NB4 (cell line): ENCODE data around the gene C12orf75.

Experiments
- TF ChIP-seq, protein P1 (sequence below): IDR thresholded peaks from one replicate; pipeline ENCODE4 v1.5.1; 2012; ENCODE audit warnings: low read depth, low read length
- TF ChIP-seq, protein P2 (sequence below): IDR thresholded peaks from 2 replicates; pipeline ENCODE4 v1.6.1; 2011; ENCODE audit warnings: low read depth, low read length

GRCh38 chr12:105396024-105396423 is 65.5 kb downstream of the C12orf75 start:
- TF ChIP-seq, protein P1, sequence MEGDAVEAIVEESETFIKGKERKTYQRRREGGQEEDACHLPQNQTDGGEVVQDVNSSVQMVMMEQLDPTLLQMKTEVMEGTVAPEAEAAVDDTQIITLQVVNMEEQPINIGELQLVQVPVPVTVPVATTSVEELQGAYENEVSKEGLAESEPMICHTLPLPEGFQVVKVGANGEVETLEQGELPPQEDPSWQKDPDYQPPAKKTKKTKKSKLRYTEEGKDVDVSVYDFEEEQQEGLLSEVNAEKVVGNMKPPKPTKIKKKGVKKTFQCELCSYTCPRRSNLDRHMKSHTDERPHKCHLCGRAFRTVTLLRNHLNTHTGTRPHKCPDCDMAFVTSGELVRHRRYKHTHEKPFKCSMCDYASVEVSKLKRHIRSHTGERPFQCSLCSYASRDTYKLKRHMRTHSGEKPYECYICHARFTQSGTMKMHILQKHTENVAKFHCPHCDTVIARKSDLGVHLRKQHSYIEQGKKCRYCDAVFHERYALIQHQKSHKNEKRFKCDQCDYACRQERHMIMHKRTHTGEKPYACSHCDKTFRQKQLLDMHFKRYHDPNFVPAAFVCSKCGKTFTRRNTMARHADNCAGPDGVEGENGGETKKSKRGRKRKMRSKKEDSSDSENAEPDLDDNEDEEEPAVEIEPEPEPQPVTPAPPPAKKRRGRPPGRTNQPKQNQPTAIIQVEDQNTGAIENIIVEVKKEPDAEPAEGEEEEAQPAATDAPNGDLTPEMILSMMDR: no peak
- TF ChIP-seq, protein P2, sequence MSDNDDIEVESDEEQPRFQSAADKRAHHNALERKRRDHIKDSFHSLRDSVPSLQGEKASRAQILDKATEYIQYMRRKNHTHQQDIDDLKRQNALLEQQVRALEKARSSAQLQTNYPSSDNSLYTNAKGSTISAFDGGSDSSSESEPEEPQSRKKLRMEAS: no peak
